BE2C (cell line): ENCODE measurements around the gene FGFRL1.
A peak's percentile ranks its signal among the peaks of the same experiment; 100 is the strongest.

Experiments
- DNase-seq: peaks from one replicate; pipeline ENCODE4 v3.0.0-alpha.2; 2020
- H3K27me3 ChIP-seq: fragments of 250-450 bp; sonication (Bioruptor Pico); 2 replicates; pipeline ENCODE4 v1.5.1; 2020; ENCODE audit warnings: mild to moderate bottlenecking
- H3K36me3 ChIP-seq: fragments of 250-450 bp; sonication (Bioruptor Pico); 2 replicates; pipeline ENCODE4 v1.5.1; 2020; ENCODE audit warnings: mild to moderate bottlenecking
- H3K4me1 ChIP-seq: fragments of 250-450 bp; sonication (Bioruptor Pico); 2 replicates; pipeline ENCODE4 v1.5.1; 2020
- H3K4me3 ChIP-seq: 2 replicates; pipeline ENCODE4 v1.5.1; 2011; ENCODE audit warnings: low read depth, low read length
- H3K9me3 ChIP-seq: fragments of 250-450 bp; sonication (Bioruptor Pico); 2 replicates; pipeline ENCODE4 v1.5.1; 2020
- CTCF ChIP-seq: IDR thresholded peaks from 2 replicates; pipeline ENCODE4 v1.5.1; 2012; ENCODE audit warnings: mild to moderate bottlenecking, low read depth, low read length

Gene FGFRL1

GRCh38 chr4:1003271-1004070 is 8.0 kb upstream of the FGFRL1 start:
- Histone ChIP-seq H3K36me3 (no peaks in the 10 kb centered on the region), H3K4me3 (no peak overlapping the region), H3K27me3 (peaks cover 84% of the 10 kb centered on the region), H3K4me1 (no peaks in the 10 kb centered on the region), H3K9me3 (no peaks in the 10 kb centered on the region)
- DNase-seq, result no peak
- no peak for TF ChIP-seq CTCF

- no peaks in the 10 kb centered on the region for H3K4me1 ChIP-seq
- no peak for DNase-seq
- peaks cover 84% of the 10 kb centered on the region for H3K27me3 ChIP-seq
- no peak overlapping the region for H3K4me3 ChIP-seq
- no peaks in the 10 kb centered on the region for H3K9me3 ChIP-seq
- TF ChIP-seq CTCF, result no peak
- no peaks in the 10 kb centered on the region for H3K36me3 ChIP-seq
Observed at GRCh38 chr4:1004071-1004418, 7.4 kb upstream of the FGFRL1 start.

GRCh38 chr4:1004557-1005485 is 6.6 kb upstream of the FGFRL1 start:
- no peak for TF ChIP-seq CTCF
- DNase-seq, result no peak
- H3K9me3 ChIP-seq, result no peaks in the 10 kb centered on the region
- peaks cover 85% of the 10 kb centered on the region for H3K27me3 ChIP-seq
- H3K4me3 ChIP-seq, result no peak overlapping the region
- H3K4me1 ChIP-seq, result no peaks in the 10 kb centered on the region; the same call in 1 of the 2 replicates
- H3K36me3 ChIP-seq, result no peaks in the 10 kb centered on the region

GRCh38 chr4:1006856-1007255 is 4.6 kb upstream of the FGFRL1 start:
- TF ChIP-seq CTCF, result no peak
- Histone ChIP-seq H3K9me3 (no peaks in the 10 kb centered on the region), H3K27me3 (peaks cover 79% of the 10 kb centered on the region), H3K36me3 (no peaks in the 10 kb centered on the region), H3K4me3 (no peak overlapping the region), H3K4me1 (no peaks in the 10 kb centered on the region; the same call in 1 of the 2 replicates)
- no peak for DNase-seq

GRCh38 chr4:1008840-1009541 is 2.4 kb upstream of the FGFRL1 start:
- Histone ChIP-seq H3K9me3 (no peaks in the 10 kb centered on the region), H3K27me3 (peaks cover 68% of the 10 kb centered on the region), H3K4me3 (peak overlapping the region; percentile 36), H3K36me3 (no peaks in the 10 kb centered on the region), H3K4me1 (no peaks in the 10 kb centered on the region; the same call in 1 of the 2 replicates)
- no peak for DNase-seq
- TF ChIP-seq CTCF, result no peak
